Duodenal mucosa (tissue), 2 donors: ENCODE measurements around the gene TMCC3.

ENCODE experiments used
- H3K27ac ChIP-seq: one replicate; pipeline ENCODE4 v1.7.0; 2013; ENCODE audit warnings: low read depth, low read length
- H3K27me3 ChIP-seq, 2 donors: one replicate each; pipeline ENCODE4 v1.7.0; 2013; ENCODE audit warnings: low read length in 2 of 2, control low read depth in 1 of 2; ENCODE audit not compliant: insufficient read depth in 2 of 2, control insufficient read depth in 1 of 2
- H3K36me3 ChIP-seq, 2 donors: one replicate each; pipeline ENCODE4 v1.7.0; 2013; ENCODE audit warnings: low read length in 2 of 2, control low read depth in 1 of 2; ENCODE audit not compliant: insufficient read depth in 2 of 2, control insufficient read depth in 1 of 2
- H3K4me1 ChIP-seq, 2 donors: one replicate each; pipeline ENCODE4 v1.7.0; 2013; ENCODE audit warnings: low read length in 2 of 2, control low read depth in 1 of 2; ENCODE audit not compliant: insufficient read depth in 2 of 2, control insufficient read depth in 1 of 2
- H3K4me3 ChIP-seq, 2 donors: one replicate each; pipeline ENCODE4 v1.7.0; 2013; ENCODE audit warnings: low read length in 2 of 2, low read depth in 1 of 2
- H3K9ac ChIP-seq, 2 donors: one replicate each; pipeline ENCODE4 v1.7.0; 2013; ENCODE audit warnings: low read length in 2 of 2, low read depth in 1 of 2
- H3K9me3 ChIP-seq, 2 donors: one replicate each; pipeline ENCODE4 v1.7.0; 2013; ENCODE audit warnings: low read length in 2 of 2, control low read depth in 1 of 2; ENCODE audit not compliant: control insufficient read depth in 1 of 2

TMCC3 gene

GRCh38 chr12:94687891-94688290, 37.5 kb upstream of the TMCC3 start:
- Histone ChIP-seq H3K9ac (no peak overlapping the region), H3K4me3 (no peak overlapping the region), H3K4me1 (peaks cover 0 to 5% of the 10 kb centered on the region in 2 donors), H3K36me3 (no peaks in the 10 kb centered on the region), H3K27me3 (no peaks in the 10 kb centered on the region), H3K27ac (no peak overlapping the region), H3K9me3 (no peaks in the 10 kb centered on the region)

GRCh38 chr12:94686834-94687628, 36.7 kb upstream of the TMCC3 start:
- no peaks in the 10 kb centered on the region for H3K9me3 ChIP-seq
- H3K27ac ChIP-seq = no peak overlapping the region
- no peaks in the 10 kb centered on the region for H3K27me3 ChIP-seq
- no peaks in the 10 kb centered on the region for H3K36me3 ChIP-seq
- H3K4me3 ChIP-seq = no peak overlapping the region
- peaks cover 0 to 5% of the 10 kb centered on the region in 2 donors for H3K4me1 ChIP-seq
- no peak overlapping the region for H3K9ac ChIP-seq

GRCh38 chr12:94684416-94685142, 34.2 kb upstream of the TMCC3 start:
- Histone ChIP-seq H3K27ac (no peak overlapping the region), H3K4me3 (no peak overlapping the region), H3K4me1 (no peaks in the 10 kb centered on the region), H3K36me3 (no peaks in the 10 kb centered on the region), H3K9ac (no peak overlapping the region), H3K27me3 (no peaks in the 10 kb centered on the region), H3K9me3 (no peaks in the 10 kb centered on the region)

GRCh38 chr12:94679554-94680195, 29.3 kb upstream of the TMCC3 start:
- no peak overlapping the region for H3K9ac ChIP-seq
- H3K27ac ChIP-seq = no peak overlapping the region
- no peak overlapping the region for H3K4me3 ChIP-seq
- no peaks in the 10 kb centered on the region for H3K36me3 ChIP-seq
- no peaks in the 10 kb centered on the region for H3K4me1 ChIP-seq
- H3K27me3 ChIP-seq = no peaks in the 10 kb centered on the region
- no peaks in the 10 kb centered on the region for H3K9me3 ChIP-seq

- no peaks in the 10 kb centered on the region for H3K27me3 ChIP-seq
- H3K9me3 ChIP-seq = no peaks in the 10 kb centered on the region
- H3K4me3 ChIP-seq = no peak overlapping the region
- H3K36me3 ChIP-seq = no peaks in the 10 kb centered on the region
- no peak overlapping the region for H3K27ac ChIP-seq
- no peaks in the 10 kb centered on the region for H3K4me1 ChIP-seq
- H3K9ac ChIP-seq = no peak overlapping the region
Observed at GRCh38 chr12:94678849-94679248, 28.5 kb upstream of the TMCC3 start.

GRCh38 chr12:94678379-94678778, 28.0 kb upstream of the TMCC3 start:
- no peaks in the 10 kb centered on the region for H3K9me3 ChIP-seq
- H3K27ac ChIP-seq = no peak overlapping the region
- H3K4me1 ChIP-seq = no peaks in the 10 kb centered on the region
- H3K27me3 ChIP-seq = no peaks in the 10 kb centered on the region
- H3K9ac ChIP-seq = no peak overlapping the region
- H3K36me3 ChIP-seq = no peaks in the 10 kb centered on the region
- H3K4me3 ChIP-seq = no peak overlapping the region

GRCh38 chr12:94677778-94678177, 27.4 kb upstream of the TMCC3 start:
- Histone ChIP-seq H3K27ac (no peak overlapping the region), H3K9me3 (no peaks in the 10 kb centered on the region), H3K4me1 (no peaks in the 10 kb centered on the region), H3K4me3 (no peak overlapping the region), H3K9ac (no peak overlapping the region), H3K27me3 (no peaks in the 10 kb centered on the region), H3K36me3 (no peaks in the 10 kb centered on the region)

GRCh38 chr12:94676922-94677321, 26.6 kb upstream of the TMCC3 start:
- no peak overlapping the region for H3K27ac ChIP-seq

GRCh38 chr12:94676031-94676641, 25.8 kb upstream of the TMCC3 start:
- no peak overlapping the region for H3K9ac ChIP-seq
- peak overlapping the region in 1 of 2 donors; percentile 8 for H3K4me3 ChIP-seq
- H3K27me3 ChIP-seq = no peaks in the 10 kb centered on the region
- no peaks in the 10 kb centered on the region for H3K4me1 ChIP-seq
- no peaks in the 10 kb centered on the region for H3K36me3 ChIP-seq
- H3K27ac ChIP-seq = no peak overlapping the region
- H3K9me3 ChIP-seq = no peaks in the 10 kb centered on the region

More at GRCh38 chr12:94676922-94677321, 26.6 kb upstream of the TMCC3 start:
- Histone ChIP-seq H3K36me3 (no peaks in the 10 kb centered on the region), H3K4me3 (no peak overlapping the region), H3K9me3 (no peaks in the 10 kb centered on the region), H3K27me3 (no peaks in the 10 kb centered on the region), H3K4me1 (no peaks in the 10 kb centered on the region), H3K9ac (no peak overlapping the region)

GRCh38 chr12:94674835-94675234, 24.5 kb upstream of the TMCC3 start:
- H3K4me1 ChIP-seq = no peaks in the 10 kb centered on the region
- H3K27ac ChIP-seq = no peak overlapping the region
- no peaks in the 10 kb centered on the region for H3K36me3 ChIP-seq
- H3K9me3 ChIP-seq = no peaks in the 10 kb centered on the region
- H3K4me3 ChIP-seq = no peak overlapping the region
- H3K27me3 ChIP-seq = no peaks in the 10 kb centered on the region
- H3K9ac ChIP-seq = no peak overlapping the region
